ENCODE measurements around the gene ANGPTL1.

The ANGPTL1 gene, protein sequence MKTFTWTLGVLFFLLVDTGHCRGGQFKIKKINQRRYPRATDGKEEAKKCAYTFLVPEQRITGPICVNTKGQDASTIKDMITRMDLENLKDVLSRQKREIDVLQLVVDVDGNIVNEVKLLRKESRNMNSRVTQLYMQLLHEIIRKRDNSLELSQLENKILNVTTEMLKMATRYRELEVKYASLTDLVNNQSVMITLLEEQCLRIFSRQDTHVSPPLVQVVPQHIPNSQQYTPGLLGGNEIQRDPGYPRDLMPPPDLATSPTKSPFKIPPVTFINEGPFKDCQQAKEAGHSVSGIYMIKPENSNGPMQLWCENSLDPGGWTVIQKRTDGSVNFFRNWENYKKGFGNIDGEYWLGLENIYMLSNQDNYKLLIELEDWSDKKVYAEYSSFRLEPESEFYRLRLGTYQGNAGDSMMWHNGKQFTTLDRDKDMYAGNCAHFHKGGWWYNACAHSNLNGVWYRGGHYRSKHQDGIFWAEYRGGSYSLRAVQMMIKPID

DNA sequence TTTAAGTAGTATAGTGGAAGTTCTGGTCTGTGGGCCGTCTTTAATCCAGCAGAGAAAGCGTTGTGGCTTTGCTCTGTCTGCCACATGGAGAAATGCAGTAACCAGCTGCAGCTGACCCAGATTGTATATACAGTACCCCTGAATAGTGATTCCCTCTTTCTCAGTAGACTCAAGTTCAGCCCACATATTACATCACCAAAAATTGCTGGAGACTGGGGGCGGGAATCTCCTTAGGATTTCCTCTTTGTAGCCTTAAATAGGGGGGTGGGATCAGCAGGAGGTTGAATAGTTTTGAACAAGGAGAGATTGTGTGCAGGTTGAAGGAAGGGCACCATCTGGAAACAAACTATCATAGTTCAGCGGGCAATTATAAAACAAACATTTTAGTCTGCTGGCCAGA is at the start of gene ANGPTL1:
TSS of gene ANGPTL1 (minus strand) at position 134 of the 400 bp plus-strand sequence. CDS start 5,301 bp downstream, outside the sequence.
- peak; percentile 20 for DNase-seq

DNA sequence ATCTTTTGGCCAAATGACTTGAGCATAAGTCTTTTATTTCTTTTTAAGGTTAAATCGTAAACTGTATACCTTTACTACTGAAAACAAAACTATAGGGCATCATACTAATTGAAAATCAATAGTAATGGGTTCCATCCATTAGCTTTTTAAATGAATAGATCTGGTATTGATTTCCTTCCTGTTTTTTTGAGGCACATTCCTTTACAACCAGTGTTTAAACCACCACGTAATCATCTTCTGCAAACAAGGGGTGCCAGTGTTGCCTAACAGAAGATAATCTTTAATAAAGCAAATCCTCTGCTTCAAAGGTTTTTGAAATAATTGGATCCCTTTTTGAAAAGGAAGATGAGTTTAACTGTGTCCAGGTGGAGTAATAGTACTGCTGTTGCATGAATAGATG is 48.7 kb upstream of the ANGPTL1 start:
- DNase-seq = no peak

DNA sequence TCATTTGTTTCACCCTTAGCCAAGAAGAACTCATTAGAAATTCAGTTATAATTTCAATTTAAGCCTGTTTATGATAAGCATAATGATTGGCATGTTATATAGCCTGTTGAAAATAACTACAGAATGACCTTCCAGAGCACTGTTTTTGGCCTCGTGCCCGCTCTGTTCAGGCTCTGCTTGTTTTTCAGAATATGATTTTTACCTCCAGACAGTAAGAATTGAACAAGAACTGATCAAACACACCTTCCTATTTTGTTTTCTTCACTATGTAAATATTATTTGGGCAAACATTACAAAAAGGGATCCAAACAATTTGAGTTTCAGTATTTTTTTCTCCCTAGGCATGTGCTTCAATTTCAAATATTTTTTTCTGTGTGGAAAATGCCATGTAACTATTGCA is 48.1 kb upstream of the ANGPTL1 start:
- no peak for DNase-seq

DNA sequence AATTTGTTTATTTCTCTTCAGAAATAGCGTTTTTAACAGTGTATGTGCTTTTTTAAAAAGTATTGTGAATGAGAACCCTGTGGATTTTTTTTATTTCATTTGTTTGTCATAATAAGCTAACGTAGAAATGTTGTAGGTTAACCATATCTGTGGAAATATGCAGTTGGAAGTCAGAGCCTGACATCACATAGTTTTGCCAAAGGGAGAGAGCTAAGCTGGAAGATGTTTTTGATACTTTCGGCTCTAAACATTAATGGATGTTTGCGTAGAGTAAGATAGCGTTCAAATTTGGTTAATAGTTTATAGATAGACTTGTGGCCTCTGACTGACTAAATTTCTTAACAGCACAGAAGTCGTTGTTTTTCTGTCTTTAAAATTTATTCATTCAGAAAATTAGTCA is 47.4 kb upstream of the ANGPTL1 start:
- no peak for DNase-seq

DNA sequence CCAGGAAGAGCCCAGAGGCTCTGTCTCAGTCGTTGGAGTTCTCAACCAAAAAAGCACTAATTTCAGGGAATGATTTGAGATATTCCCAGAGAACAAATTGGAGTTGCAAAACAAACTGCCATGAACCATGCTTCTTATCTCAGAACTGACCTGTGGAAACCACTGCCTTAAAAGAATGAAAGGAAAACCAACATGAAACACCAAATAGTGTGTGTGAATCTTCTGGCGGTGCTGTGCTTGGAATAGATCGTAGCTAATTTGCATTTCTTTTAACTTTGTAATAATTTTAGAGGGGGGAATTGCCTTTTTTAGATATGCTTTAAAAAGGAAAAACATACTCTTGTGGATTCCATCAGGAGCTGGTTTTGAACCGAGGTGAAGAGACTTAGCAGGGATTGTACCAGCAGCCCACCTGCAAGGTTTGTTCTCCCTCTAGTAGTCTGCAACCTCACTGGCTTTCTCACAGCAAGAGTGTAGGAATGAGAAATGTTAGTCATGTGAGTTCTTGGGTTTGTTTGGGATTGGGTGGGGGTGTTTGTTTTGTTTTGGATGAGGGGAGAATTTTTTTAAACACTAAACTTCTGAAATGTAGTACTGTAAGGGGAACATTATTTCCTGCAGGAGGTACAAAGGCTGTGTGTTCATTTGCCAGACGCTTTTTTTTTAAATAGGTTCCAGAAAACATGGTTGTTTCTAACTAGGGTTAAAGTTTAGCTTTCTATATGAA is 45.7 kb upstream of the ANGPTL1 start:
- DNase-seq = no peak

DNA sequence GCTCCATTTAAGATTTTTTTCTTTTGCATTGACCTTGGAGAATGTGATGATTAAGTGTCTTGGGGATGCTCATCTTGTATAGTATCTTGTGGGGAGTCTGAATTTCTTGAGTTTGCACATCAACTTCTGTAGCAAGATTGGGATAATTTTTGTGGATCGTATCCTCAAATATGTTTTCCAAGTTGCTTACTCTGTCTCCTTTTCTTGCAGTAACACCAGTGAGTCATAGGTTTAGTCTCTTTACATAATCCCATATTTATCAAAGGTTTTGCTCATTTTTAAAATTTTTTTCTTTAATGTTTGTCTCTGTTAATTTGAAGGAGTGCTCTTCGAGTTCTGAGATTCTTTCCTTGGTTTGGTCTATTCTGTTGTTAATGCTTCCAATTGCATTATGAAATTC is 41.7 kb upstream of the ANGPTL1 start:
- no peak for DNase-seq

DNA sequence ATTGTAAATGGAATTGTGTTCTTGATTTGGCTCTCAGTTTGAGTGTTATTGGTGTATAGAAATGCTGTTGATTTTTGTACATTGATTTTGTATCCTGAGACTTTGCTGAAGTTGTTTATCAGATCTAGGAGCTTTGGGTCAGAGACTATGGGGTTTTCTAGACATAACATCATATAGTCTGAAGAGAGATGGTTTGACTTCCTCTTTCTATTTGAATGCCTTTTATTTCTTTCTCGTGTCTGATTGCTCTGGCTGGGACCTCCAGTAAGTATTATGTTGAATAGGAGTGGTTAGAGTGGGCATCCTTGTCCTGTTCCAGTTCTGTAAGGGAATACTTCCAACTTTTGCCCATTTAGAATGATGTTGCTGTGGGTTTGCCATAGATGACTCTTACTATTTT is 39.1 kb upstream of the ANGPTL1 start:
- no peak for DNase-seq

DNA sequence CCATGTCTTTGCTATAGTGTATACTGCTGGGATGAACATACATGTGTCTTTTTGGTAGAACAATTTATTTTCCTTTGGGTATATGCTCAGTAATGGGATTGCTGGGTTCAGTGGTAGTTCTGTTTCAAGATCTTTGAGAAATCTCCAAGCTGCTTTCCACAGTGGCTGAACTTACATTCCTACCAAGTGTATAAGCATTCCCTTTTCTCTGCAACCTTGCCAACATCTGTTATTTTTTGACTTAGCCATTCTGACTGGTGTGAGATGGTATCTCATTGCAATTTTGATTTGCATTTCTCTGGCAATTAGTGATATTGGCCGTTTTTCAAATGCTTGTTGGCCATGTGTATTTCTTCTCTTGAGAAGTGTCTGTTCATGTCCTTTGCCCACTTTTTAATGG is 37.5 kb upstream of the ANGPTL1 start:
- peak; percentile 7 for DNase-seq

DNA sequence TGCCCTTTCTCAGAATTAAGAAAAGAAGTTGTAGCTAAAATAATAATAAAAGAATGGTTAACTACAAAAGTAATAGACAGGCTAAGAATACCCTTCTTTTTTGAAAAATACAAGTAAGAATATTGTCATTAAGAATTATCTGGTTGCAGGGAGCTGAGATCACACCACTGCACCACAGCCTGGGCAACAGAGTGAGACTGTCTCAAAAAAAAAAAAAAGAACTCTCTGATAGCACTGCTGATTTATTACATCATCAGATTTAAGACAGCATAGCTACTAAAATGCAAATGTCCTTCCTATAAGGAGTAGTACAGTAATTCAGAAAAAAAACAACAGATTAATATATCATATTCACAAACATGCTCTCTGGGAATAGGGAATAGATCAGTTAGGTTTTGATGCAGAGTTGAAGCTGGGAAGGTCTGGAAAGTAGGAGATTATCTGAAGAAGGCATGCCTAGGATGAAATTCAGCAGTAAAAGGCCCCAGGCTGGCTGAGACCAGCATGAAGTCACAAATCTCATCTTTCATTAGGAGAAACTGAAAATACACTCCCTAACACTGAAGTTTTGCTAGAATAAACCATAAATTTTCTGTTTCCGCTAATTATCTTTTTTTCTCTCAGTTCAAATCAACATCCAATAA is 30.7 kb upstream of the ANGPTL1 start:
- DNase-seq = no peak

DNA sequence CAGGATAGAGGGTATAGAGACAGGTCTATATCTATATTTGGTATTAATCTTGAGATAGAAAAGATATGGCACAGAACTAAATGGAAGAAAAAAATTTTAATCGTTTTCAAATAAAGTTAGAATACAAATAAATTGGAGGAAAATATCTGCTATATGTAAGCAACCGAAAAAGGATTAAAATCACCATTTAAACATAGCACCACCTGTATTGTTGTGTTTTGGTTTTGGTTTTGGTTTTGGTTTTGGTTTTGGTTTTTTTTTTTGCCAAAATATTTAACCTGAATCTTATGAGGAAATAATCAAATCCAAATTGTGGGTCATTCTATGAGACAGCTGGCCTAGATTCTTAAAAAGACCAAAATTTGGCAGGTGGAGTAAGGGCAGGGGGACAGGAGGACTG is 28.5 kb upstream of the ANGPTL1 start:
- no peak for DNase-seq

DNA sequence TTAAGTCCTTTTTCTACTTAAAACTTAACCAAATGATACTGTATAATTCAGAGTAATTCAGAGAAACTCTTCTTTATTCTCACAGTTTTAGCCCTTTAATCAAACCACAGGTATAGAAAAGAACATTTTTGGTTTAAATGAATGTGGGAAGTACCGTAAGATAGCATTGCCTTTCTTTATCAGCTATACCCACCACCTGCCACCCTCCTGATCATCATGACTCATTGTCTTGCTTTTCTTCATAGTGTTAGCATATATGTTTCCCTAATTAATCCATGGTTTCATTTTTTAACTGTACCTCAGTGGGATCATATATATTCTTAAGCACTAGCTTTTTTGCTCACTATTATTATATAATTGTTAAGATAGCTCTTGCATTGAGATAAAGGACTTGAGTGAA is 27.5 kb upstream of the ANGPTL1 start:
- no peak for DNase-seq

DNA sequence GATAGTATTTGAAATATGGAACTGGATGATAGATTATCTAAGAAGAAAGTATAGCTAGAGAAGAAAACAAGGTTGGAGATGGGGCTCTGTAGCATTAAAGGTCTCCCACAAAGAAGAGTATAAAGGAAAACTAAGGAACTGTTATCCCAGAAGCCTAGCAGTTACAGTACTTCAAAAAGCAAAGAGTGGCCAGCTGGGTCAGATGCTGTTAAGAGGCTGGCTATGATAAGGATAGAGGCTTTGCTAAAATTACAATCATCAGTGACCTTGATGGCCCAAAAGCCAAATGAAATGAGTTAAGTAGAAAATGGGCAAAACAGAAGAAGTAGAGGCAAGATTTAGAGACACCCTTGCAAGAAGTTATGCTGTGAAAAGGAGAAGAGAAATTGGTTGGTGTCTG is 25.1 kb upstream of the ANGPTL1 start:
- DNase-seq = no peak

DNA sequence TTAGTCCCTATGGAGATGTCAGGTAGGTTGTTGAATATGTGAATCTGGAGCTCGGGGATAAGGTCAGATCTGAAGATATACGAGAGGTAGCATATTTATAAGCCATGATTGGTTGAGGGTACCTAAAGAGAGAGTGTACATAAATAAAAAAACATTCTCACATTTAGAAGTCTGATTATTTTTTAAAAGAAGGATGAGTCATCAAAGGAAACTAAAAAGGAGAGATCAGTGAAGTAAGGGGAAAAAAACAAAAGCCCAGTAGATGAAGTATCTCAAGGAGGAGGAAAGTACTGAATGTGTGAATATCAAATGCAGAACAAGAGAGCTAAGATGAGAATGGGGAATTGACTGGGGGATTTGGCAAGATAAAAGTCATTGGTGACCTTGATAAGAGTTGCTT is 15.7 kb upstream of the ANGPTL1 start:
- DNase-seq = no peak

DNA sequence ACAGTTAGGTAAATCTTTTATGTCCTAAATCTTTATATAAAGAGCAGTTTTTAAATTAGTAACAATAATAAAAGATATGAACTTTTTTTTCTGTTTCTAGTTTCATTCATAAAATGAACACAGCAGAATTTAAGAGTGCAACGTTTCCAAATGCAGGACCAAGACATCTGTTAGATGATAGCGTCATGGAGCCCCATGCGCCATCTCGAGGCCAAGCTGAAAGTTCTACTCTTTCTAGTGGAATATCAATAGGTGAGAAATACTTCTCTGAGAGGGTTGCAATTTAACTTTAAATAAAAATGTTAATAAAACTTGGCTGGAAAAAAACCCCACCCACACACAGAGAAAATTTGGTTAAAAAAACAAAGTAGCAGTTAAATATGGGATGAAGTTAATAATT is 15.0 kb upstream of the ANGPTL1 start:
- DNase-seq = no peak

DNA sequence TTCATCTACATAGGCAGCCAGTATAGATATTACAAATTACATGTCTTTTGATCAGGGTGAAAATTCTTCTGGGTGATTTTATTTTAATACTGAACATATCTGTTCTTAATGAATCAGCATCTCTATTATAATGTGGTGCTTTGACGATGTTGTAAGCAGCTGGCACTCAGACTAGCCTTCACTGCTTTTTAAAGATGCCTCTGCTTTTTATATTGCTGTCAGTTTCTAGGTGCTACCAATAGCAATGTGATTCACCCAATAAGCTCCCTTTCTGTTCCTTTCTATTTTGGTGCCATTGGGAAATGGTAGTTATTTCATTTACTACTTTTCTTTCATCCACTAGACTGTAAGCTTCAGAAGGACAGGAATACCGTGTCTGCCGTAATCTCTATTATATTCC is 11.1 kb upstream of the ANGPTL1 start:
- no peak for DNase-seq

DNA sequence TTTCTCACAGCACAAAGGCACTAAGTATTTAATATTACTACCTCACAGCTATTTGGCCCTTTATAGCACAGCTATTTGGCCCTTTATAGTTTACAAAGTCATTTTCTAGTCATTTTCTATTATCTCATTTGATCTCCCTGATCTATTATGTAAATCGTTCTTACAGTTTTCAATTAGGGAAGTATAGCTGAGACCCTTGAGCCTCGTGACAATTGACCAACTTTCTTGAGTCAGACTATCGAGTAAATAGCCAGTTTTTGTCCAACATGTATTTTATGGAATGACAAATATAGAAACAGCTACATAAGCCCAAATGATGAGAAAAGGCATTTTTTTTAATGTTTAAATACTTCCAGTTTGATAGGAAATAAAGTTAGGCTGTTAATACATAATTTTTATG is 7.0 kb upstream of the ANGPTL1 start:
- DNase-seq = no peak

DNA sequence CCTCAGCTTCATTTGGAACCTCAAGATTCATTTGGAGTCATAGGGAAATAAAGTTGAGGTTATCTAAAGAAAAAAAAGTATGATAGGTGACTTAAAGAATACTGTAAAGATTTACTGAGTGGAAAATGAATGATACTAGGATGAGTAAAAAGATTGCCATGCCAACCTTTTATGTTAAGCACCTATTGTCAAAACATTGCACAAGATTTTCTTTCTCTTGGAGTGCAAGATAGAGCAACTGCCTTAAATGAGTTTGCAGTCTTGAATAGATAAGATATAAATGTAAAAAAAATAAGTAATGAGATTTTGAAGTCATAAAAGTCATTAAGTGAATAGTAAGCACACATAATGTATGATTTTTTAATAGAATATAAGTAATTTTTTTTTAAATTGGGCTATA is 5.1 kb upstream of the ANGPTL1 start:
- no peak for DNase-seq

DNA sequence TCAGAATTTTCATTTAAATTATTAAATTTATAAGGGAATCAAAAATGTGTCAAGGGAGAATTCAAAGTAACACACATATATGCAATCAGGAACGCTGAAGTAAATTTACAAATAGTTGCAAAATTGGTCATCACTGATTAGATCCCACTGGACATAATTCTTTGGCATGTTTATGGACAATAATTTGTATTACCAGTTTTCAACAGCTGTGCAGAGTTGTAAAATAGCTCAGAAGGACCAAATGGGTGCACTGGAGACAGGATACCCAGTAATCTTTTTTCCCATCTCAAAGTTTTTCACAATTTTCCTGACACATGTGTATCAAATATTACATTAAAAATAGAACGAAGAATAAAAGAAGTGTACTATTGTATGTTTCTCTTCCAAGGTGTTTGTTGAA is 4.1 kb upstream of the ANGPTL1 start:
- no peak for DNase-seq

DNA sequence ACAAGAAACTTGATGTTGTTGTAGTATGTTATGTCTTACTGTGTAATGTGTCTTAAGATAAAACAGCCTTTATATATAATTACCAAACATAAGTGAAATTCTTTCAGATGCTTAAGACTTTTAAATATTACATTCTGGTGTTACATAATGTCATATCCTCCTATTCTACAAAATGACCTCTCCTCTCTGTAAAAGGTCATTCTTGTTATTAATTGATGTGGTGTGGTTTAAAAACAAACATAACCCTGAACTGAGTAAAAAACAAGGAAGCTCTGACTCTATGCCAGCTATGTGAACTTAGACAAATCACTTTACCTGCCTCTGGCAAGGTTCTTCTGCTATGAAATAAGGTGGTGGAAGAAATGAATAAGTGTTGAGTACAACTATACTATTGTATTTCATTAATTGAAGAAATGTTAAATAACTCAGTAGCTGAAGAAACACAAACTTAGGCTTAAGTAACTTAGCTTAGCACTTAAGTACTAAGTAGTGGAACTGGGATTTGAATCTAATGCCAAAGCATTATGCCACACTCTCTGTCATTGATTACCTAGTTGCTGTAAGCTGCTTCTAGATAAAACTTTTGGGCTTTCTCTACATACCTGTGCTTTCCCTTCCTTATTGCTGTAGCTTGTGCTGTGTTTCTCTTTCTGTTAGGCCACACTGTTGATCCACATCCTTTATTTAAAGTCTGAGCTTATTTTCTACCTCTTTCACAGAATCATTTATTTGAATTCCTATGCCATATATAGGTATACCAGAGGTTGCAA is 859 bp upstream of the ANGPTL1 start:
- DNase-seq = no peak

DNA sequence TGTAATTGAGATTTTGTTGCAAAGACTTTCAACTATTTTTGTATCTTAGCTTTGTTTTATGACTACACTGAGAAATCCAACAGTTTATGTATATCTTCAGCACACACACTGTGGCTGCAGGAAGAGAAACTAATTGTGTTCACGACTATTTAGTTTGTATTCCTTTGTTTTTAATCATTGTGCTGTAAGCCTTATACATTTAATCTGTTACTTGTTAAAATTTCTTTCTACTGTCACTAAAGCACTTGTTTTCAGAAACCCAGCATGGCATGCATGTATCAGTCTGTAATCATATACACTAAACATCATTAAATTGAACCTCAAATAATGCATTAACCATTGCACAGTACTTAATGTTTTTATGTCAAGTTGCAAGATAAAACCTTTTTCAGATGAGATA is 656 bp downstream of the ANGPTL1 start:
- DNase-seq = no peak

DNA sequence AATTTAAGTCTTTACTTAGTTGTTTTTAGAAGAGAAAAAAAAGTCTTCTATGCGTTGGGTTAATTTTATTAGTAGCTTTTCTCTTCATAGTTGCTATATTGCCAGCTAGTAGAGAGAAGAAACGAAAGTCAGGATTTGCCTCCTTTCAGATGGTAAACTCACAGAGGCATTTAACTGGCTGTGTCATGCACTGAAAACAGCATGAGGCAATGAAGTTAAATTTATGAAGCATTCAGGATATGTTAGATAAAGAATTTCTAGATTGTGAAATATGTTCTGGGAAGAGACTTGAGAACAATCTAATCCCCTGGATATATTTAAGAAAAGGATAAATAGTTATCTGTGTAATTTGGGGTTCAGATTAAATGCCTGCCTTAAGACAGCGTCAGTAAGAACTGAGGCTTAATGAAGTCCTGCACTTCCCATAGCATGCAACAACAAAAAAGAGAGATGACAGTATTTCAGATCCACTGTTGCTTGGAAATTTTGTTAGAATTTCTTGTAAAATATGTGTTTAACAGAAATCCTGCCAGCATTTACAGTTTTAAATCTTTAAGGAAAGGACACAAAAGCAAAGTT is 1.7 kb downstream of the ANGPTL1 start:
- no peak for DNase-seq

DNA sequence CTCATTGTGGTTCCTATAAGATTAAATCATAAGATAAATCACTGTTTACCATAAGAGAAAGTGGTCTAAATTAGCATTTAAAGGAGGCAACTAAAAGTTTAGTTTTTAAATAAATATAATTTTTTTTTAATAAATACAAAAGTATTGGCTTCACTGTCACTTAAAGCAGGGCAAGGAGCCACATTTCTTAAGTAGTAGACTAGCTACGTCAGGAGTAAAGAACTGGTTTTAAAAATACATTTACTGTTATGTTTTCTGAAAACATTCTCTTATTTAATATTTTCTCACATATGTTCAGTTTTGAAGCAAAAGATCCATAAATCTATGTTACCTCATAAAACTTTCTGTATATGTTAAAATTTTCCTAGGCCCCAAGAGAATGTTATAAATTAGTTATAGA is 2.2 kb downstream of the ANGPTL1 start:
- DNase-seq = no peak

DNA sequence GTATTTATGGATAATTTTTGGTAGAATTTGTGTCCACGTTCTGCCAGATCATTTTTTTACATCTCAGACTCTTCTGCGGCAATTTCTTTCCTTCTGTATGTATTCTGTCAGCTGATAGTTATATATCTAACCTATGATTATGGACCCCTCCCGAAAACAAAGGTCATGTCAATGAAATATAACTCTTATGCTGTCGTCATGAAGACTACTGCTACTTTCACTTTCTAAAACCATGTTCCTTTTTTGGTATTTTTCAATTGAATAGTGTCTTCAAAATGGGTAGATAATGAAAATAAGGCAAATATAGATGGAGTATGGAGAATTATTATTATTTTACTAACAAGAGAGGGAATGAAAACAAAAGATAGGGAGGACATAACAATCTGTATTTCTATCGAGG is 3.2 kb downstream of the ANGPTL1 start:
- no peak for DNase-seq
